Type B pancreatic cell (in vitro differentiated cells): ENCODE measurements around the gene USH1C. TPM values are rescaled to one million over a fixed set of nuclear protein-coding genes. Genes with fewer than 3 reads are reported as not detected.

Experiments used
- DNase-seq: peaks from one replicate; pipeline ENCODE4 v3.0.0; 2021; ENCODE audit warnings: mixed read lengths; ENCODE audit not compliant: unreplicated experiment; ENCODE audit errors: extremely low spot score
- H3K27ac Mint-ChIP-seq: 2 replicates; pipeline ENCODE4 v1.8.0; 2021; ENCODE audit warnings: mild to moderate bottlenecking, mixed read lengths
- H3K27me3 Mint-ChIP-seq: 2 replicates; pipeline ENCODE4 v1.8.0; 2021; ENCODE audit warnings: mixed read lengths
- H3K36me3 Mint-ChIP-seq: 2 replicates; pipeline ENCODE4 v1.8.0; 2021; ENCODE audit warnings: mixed read lengths
- H3K4me1 Mint-ChIP-seq: one replicate; pipeline ENCODE4 v1.8.0; 2021; ENCODE audit warnings: mixed read lengths; ENCODE audit not compliant: unreplicated experiment
- H3K4me3 Mint-ChIP-seq: 2 replicates; pipeline ENCODE4 v1.8.0; 2021; ENCODE audit warnings: mild to moderate bottlenecking, mixed read lengths
- H3K9me3 Mint-ChIP-seq: 2 replicates; pipeline ENCODE4 v1.8.0; 2021; ENCODE audit warnings: mixed read lengths
- total RNA-seq: library from RNA; stranded (reverse); gene quantifications from 2 replicates; pipeline ENCODE4 v1.2.1, GENCODE V29; 2021; ENCODE audit warnings: low replicate concordance
- TF ChIP-seq, protein P1 (sequence below): fragments of 200-600 bp; sonication (generic); conservative IDR thresholded peaks from 2 replicates; pipeline ENCODE4 v1.5.0; 2021; ENCODE audit warnings: antibody characterized with exemption, mild to moderate bottlenecking

The USH1C gene
- total RNA-seq, 1 donor from 2014 or later = 21.8 TPM

DNA sequence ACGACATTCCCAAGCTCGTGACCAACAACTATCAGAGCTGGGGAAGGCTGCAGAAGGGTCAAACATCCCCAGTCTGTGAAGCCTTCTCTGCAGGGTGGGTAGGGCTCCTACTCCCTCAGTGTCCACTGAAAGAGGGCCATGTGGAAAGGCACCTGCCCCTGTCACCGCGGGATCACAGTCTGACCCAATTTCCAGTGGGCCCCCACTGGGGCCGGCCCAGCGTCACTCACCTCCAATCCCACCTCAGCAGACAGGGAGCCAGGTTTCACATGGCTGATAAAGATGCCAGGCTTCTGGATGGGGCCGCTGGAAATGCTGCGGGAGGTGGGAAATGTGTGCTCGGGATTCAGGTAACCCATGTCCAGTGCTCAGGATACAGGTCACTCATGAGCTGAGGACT is 20.0 kb downstream of the USH1C start:
- Mint-ChIP-seq H3K27me3 (no peaks in the 10 kb centered on the region), H3K36me3 (no peaks in the 10 kb centered on the region), H3K9me3 (no peaks in the 10 kb centered on the region), H3K27ac (no peak overlapping the region), H3K4me1 (peaks cover 12% of the 10 kb centered on the region), H3K4me3 (no peak overlapping the region)
- TF ChIP-seq, protein P1, sequence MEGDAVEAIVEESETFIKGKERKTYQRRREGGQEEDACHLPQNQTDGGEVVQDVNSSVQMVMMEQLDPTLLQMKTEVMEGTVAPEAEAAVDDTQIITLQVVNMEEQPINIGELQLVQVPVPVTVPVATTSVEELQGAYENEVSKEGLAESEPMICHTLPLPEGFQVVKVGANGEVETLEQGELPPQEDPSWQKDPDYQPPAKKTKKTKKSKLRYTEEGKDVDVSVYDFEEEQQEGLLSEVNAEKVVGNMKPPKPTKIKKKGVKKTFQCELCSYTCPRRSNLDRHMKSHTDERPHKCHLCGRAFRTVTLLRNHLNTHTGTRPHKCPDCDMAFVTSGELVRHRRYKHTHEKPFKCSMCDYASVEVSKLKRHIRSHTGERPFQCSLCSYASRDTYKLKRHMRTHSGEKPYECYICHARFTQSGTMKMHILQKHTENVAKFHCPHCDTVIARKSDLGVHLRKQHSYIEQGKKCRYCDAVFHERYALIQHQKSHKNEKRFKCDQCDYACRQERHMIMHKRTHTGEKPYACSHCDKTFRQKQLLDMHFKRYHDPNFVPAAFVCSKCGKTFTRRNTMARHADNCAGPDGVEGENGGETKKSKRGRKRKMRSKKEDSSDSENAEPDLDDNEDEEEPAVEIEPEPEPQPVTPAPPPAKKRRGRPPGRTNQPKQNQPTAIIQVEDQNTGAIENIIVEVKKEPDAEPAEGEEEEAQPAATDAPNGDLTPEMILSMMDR = no peak
- DNase-seq = no peak

DNA sequence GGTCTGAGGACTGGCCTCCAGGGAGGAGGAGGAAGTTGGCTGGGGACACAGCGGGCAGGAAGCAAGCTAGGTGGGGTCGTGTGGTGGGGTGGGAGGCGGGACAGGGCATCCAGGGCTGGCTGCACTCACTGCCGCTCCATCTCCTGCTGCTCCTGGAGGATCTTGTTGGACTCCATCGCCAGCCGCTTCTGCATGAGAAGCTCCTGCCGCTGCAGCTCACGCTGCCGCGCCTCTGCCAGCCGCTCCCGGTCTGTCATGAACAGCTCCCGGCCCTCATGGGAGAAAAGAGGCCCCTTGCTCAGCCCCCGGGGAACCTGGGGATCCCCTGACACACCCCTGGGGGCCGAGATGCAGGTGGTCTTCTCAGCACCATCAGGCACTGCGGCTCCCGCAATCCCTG is 21.6 kb downstream of the USH1C start:
- no peaks in the 10 kb centered on the region for H3K27me3 Mint-ChIP-seq
- TF ChIP-seq, protein P1 = no peak
- no peak for DNase-seq
- H3K36me3 Mint-ChIP-seq = no peaks in the 10 kb centered on the region
- H3K4me3 Mint-ChIP-seq = no peak overlapping the region
- H3K27ac Mint-ChIP-seq = no peak overlapping the region
- H3K9me3 Mint-ChIP-seq = no peaks in the 10 kb centered on the region
- H3K4me1 Mint-ChIP-seq = peaks cover 9% of the 10 kb centered on the region

DNA sequence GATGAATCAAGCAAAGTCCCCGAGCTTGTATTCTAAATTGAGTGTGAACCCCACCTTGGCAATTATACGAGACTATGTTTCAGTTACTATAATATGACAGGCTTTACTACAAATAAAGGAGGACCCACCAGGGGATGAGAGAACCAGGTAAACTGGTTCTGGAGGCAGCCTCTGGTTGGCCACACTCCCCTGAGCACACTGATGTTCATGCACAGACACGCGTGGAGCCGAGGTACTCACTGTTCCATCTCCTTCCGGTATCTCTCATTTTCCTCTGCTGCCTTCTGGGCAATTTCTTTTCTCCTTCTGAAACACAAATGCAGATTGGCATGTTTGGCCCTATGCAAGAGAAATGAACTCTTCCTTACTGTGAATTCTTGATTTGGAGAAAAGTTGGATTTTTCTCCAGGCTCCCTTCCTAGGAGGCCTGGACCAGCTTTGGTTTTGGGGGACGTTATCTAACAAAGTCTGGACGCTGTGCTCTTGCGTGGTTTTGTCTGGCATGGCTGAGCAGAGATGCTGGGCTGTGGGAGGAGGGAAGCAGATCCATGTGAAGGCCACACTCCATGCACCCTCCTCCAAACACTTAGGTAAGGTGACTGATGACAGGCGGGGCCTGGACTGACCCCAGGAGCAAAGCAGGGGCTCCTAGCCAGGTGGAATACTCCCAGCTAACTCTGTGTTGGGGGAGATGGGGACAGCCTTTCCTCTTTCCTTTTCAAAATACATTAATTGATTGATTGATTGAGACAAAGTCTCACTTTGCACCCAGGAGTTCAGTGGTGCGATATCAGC is 22.9 kb downstream of the USH1C start:
- Mint-ChIP-seq H3K27ac (no peak overlapping the region), H3K9me3 (no peaks in the 10 kb centered on the region), H3K36me3 (no peaks in the 10 kb centered on the region), H3K27me3 (no peaks in the 10 kb centered on the region), H3K4me1 (peaks cover 7% of the 10 kb centered on the region), H3K4me3 (no peak overlapping the region)
- no peak for DNase-seq
- TF ChIP-seq, protein P1 = no peak

DNA sequence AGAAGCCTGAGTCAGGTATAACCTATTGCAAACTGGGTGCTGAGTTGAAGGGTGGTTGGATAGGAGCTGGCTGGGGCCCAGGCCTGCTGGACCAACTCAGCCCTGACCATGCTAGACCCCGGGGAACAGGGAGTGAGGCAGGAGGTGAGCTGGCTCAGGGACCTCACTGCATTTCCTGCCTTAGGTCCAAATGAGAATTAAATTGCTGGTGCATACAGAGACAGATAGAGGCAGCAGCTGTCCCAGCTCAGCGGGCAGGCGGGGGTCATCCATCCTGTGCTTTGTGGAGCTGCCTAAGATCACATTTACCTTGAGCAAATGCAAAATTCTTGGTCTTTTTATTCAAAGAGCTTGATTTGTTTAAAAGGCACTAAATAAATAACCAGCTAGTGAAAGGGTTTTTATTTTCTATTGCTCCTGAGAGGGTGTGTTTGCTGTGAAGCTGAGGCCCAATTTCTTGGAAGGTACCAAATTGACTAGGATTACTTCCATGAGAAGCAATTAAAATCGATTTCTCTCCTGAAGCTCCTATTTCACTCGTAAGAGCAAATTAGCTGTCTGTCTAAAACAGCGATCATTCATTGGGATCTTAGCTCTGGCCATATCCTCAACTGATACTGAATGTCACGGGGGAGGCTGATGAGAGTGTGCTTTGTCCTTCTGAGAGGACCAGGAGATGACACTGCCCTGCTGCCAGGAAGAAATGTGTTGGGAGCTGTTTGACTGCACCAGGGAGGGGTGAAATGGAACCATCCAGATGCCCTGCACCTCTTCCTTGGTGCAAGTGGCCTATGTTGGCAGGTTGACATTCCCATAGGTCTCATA is 24.9 kb downstream of the USH1C start:
- Mint-ChIP-seq H3K4me3 (no peak overlapping the region), H3K36me3 (no peaks in the 10 kb centered on the region), H3K27ac (no peak overlapping the region), H3K27me3 (no peaks in the 10 kb centered on the region), H3K4me1 (peaks cover 7% of the 10 kb centered on the region), H3K9me3 (no peaks in the 10 kb centered on the region)
- TF ChIP-seq, protein P1 = no peak
- DNase-seq = no peak

DNA sequence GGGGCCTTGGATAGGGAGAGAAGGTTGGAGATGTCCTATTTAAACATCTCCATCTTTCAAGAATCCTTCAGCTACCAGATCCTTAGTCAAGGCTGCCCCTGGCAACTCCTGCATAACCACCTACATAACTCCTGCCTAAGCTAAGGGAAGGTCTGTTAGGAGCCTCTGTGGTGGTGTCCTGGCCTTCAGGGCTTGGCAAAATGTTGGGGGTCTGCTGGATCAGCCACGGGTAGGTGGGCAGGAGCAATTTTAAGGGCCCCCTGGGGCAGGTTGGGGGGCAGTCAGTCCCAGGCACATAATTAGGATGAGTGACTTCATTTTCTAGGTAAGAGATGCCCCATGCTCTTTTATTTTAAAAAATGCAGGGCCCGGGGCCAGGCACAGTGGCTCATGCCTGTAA is 25.9 kb downstream of the USH1C start:
- H3K36me3 Mint-ChIP-seq = no peaks in the 10 kb centered on the region
- no peak overlapping the region for H3K4me3 Mint-ChIP-seq
- no peak for DNase-seq
- H3K4me1 Mint-ChIP-seq = peaks cover 7% of the 10 kb centered on the region
- H3K27me3 Mint-ChIP-seq = peaks cover 3% of the 10 kb centered on the region
- no peaks in the 10 kb centered on the region for H3K9me3 Mint-ChIP-seq
- TF ChIP-seq, protein P1 = no peak
- no peak overlapping the region for H3K27ac Mint-ChIP-seq
